Renal cortical epithelial cell (primary cell): ENCODE measurements around the gene PADI6. TPM values are rescaled to one million over a fixed set of nuclear protein-coding genes. Genes with fewer than 3 reads are reported as not detected.
"Not testable (repeated sequence)": the region's sequence is repeated elsewhere in the genome, so short reads cannot be mapped to it uniquely, and the experiment has no call there.

ENCODE experiments used
- DNase-seq: peaks from one replicate; pipeline ENCODE4 v3.0.0-alpha.2; 2011; ENCODE audit warnings: low read depth
- total RNA-seq: library from RNA; depleted of rRNA; stranded (reverse); fragments of >200 nt; gene quantifications from 2 replicates; pipeline ENCODE4 v1.2.3, GENCODE V29; 2014

PADI6 gene
- total RNA-seq, 1 donor from 2014 or later: not detected

- no peak for DNase-seq
Observed at GRCh38 chr1:17404034-17404684, 32.2 kb downstream of the PADI6 start.

GRCh38 chr1:17404820-17405219 lies 32.8 kb downstream of the PADI6 start:
- no peak for DNase-seq

- DNase-seq: peak; percentile 39
Observed at GRCh38 chr1:17405898-17406759, 34.1 kb downstream of the PADI6 start.

- DNase-seq: not testable (repeated sequence)
Observed at GRCh38 chr1:17406760-17407475, 34.9 kb downstream of the PADI6 start.

- DNase-seq: not testable (repeated sequence)
Observed at GRCh38 chr1:17407786-17408514, 36.0 kb downstream of the PADI6 start.

- no peak for DNase-seq
Observed at GRCh38 chr1:17409391-17409811, 37.4 kb downstream of the PADI6 start.

GRCh38 chr1:17412093-17412870 lies 40.3 kb downstream of the PADI6 start:
- DNase-seq: no peak

- no peak for DNase-seq
Observed at GRCh38 chr1:17414022-17414421, 42.0 kb downstream of the PADI6 start.

GRCh38 chr1:17416389-17416788 lies 44.4 kb downstream of the PADI6 start:
- no peak for DNase-seq

- no peak for DNase-seq
Observed at GRCh38 chr1:17419626-17420328, 47.8 kb downstream of the PADI6 start.

- no peak for DNase-seq
Observed at GRCh38 chr1:17420391-17420918, 48.5 kb downstream of the PADI6 start.

- DNase-seq: no peak
Observed at GRCh38 chr1:17422461-17422860, 50.5 kb downstream of the PADI6 start.

GRCh38 chr1:17423781-17424245 lies 51.8 kb downstream of the PADI6 start:
- DNase-seq: no peak

GRCh38 chr1:17425806-17426600 lies 54.0 kb downstream of the PADI6 start:
- no peak for DNase-seq

- no peak for DNase-seq
Observed at GRCh38 chr1:17427696-17428660, 56.0 kb downstream of the PADI6 start.

GRCh38 chr1:17429183-17429582 lies 57.2 kb downstream of the PADI6 start:
- no peak for DNase-seq

GRCh38 chr1:17432412-17432811 lies 60.4 kb downstream of the PADI6 start:
- DNase-seq: no peak

- DNase-seq: no peak
Observed at GRCh38 chr1:17433261-17433660, 61.3 kb downstream of the PADI6 start.
